ENCODE measurements around the gene CCDC85C. TPM values are rescaled to one million over a fixed set of nuclear protein-coding genes. Genes with fewer than 3 reads are reported as not detected.

CCDC85C gene
- polyA plus RNA-seq, 1 experiment, result 11.8 TPM

GRCh38 chr14:99554757-99555531 is 49.1 kb downstream of the CCDC85C start:
- Histone ChIP-seq H3K36me3 (ENCODE audit: control insufficient read depth, insufficient read depth, low read length) (no peaks in the 10 kb centered on the region), H3K27me3 (ENCODE audit: control insufficient read depth, insufficient read depth, low read length) (no peaks in the 10 kb centered on the region), H3K4me3 (ENCODE audit: low read depth, low read length) (no peak overlapping the region)
- POLR2A ChIA-PET, result no interaction called here
- TF ChIP-seq, protein P1, sequence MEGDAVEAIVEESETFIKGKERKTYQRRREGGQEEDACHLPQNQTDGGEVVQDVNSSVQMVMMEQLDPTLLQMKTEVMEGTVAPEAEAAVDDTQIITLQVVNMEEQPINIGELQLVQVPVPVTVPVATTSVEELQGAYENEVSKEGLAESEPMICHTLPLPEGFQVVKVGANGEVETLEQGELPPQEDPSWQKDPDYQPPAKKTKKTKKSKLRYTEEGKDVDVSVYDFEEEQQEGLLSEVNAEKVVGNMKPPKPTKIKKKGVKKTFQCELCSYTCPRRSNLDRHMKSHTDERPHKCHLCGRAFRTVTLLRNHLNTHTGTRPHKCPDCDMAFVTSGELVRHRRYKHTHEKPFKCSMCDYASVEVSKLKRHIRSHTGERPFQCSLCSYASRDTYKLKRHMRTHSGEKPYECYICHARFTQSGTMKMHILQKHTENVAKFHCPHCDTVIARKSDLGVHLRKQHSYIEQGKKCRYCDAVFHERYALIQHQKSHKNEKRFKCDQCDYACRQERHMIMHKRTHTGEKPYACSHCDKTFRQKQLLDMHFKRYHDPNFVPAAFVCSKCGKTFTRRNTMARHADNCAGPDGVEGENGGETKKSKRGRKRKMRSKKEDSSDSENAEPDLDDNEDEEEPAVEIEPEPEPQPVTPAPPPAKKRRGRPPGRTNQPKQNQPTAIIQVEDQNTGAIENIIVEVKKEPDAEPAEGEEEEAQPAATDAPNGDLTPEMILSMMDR (IDR thresholded peaks at IDR 0.05; ENCODE audit: insufficient read depth, low read depth, low read length), result no peak
- DNase-seq (ENCODE audit: low read depth), result no peak
- CTCF ChIA-PET, result interaction anchor here (0.9 to 1.3 kb wide), 3 partner anchors 10 to 28 kb away, joined by 3 read pairs; no protein-coding TSS in a partner anchor

GRCh38 chr14:99554184-99554583 is 49.8 kb downstream of the CCDC85C start:
- POLR2A ChIA-PET, result no interaction called here

GRCh38 chr14:99552572-99553216 is 51.3 kb downstream of the CCDC85C start:
- POLR2A ChIA-PET, result no interaction called here
- DNase-seq (ENCODE audit: low read depth), result no peak
- no peaks in the 10 kb centered on the region for H3K27me3 ChIP-seq (ENCODE audit: control insufficient read depth, insufficient read depth, low read length)
- CTCF ChIA-PET, result interaction anchor here (0.7 to 1.1 kb wide), 4 partner anchors 9 to 71 kb away, joined by 3 to 4 read pairs (median 3); no protein-coding TSS in a partner anchor
- H3K4me3 ChIP-seq (ENCODE audit: low read depth, low read length), result no peak overlapping the region
- TF ChIP-seq, protein P1 (IDR thresholded peaks at IDR 0.05; ENCODE audit: insufficient read depth, low read depth, low read length), result no peak
- no peaks in the 10 kb centered on the region for H3K36me3 ChIP-seq (ENCODE audit: control insufficient read depth, insufficient read depth, low read length)

More at GRCh38 chr14:99554184-99554583, 49.8 kb downstream of the CCDC85C start:
- H3K36me3 ChIP-seq (ENCODE audit: control insufficient read depth, insufficient read depth, low read length), result no peaks in the 10 kb centered on the region
- CTCF ChIA-PET, result interaction anchor here (0.9 kb wide), 1 partner anchor 11 kb away, joined by 3 read pairs; no protein-coding TSS in a partner anchor
- no peak for DNase-seq (ENCODE audit: low read depth)
- no peak overlapping the region for H3K4me3 ChIP-seq (ENCODE audit: low read depth, low read length)
- no peaks in the 10 kb centered on the region for H3K27me3 ChIP-seq (ENCODE audit: control insufficient read depth, insufficient read depth, low read length)
- TF ChIP-seq, protein P1 (IDR thresholded peaks at IDR 0.05; ENCODE audit: insufficient read depth, low read depth, low read length), result no peak

DNA sequence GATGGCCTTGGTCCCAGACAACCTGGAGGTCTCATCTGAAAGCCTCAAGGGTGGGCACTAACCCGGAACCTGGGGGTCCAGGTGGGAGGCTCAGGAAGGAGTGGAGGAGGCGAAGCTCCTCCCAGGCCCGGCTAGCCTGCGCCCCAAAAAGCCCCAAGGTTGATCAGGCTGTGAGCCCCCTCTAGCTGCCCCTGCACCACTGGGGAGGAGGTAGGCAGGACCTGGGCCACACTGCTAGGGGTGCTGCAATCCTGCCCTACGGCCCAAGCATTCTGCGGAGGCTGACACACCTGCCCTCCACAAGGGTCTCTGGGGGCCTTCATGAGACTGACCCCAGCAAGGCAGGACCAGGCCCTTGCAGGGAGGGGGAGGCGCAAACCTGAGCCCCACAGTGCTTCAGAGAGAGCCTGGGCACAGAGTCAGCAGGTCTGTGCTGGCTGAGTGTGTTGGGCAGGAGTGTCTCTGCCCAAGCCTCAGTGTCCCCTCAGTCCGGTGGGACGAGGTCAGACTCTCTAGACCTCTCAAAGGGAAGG is 51.9 kb downstream of the CCDC85C start:
- Histone ChIP-seq H3K27me3 (ENCODE audit: control insufficient read depth, insufficient read depth, low read length) (no peaks in the 10 kb centered on the region), H3K36me3 (ENCODE audit: control insufficient read depth, insufficient read depth, low read length) (no peaks in the 10 kb centered on the region), H3K4me3 (ENCODE audit: low read depth, low read length) (no peak overlapping the region)
- ChIA-PET POLR2A (no interaction called here), CTCF (interaction anchor here (0.7 to 1.1 kb wide), 4 partner anchors 8 to 72 kb away, joined by 3 to 4 read pairs (median 3); no protein-coding TSS in a partner anchor)
- TF ChIP-seq, protein P1 (IDR thresholded peaks at IDR 0.05; ENCODE audit: insufficient read depth, low read depth, low read length), result no peak
- DNase-seq (ENCODE audit: low read depth), result no peak

All from BJ (cell line).